Fibroblast of lung (primary cell): ENCODE results near the gene HOXA7.

Experiments
- CTCF ChIP-seq, 2 donors: IDR thresholded peaks in 1 of 2; conservative IDR thresholded peaks in 1 of 2; 1 replicate in 1 of 2; 2 replicates in 1 of 2; pipeline ENCODE4 v1.5.1; 2011 to 2012; ENCODE audit warnings: low read length in 2 of 2, control low read depth in 1 of 2, inconsistent platforms in 1 of 2, low read depth in 1 of 2, mild to moderate bottlenecking in 1 of 2
- EZH2 ChIP-seq: IDR thresholded peaks from 2 replicates; pipeline ENCODE4 v1.5.1; 2012; ENCODE audit warnings: low read length, control low read depth, mild to moderate bottlenecking; ENCODE audit errors: missing control alignments

DNA sequence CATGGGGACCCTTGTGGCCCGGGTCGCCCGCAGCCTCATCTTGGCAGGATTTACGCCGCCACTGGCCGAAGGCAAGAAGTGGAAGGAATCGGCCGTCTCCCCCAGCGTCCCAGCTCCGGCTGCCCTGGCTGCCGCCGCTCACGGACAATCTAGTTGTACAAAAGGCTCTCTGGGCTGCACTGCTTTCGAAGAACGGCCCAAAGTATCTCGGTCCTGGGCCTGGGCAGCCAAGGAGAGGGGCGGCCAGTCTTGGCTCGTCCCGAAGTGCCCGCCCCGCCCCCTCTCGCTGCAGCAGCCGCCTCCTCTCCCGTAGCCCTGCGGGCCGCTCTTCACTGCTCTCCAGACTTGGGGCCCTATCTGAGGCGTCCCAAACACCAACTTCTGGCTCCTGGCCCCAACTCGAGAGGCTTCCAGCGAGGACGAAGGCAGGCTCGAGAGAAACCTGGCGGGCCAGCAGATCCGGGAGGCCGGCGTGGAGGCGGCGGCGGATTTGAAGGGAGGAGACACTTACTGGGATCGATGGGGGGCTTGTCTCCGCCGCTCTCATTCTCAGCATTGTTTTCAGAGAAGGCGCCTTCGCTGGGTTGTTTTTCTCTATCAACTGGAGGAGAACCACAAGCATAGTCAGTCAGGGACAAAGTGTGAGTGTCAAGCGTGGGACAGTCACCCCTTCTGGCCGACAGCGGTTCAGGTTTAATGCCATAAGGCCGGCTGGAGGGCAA lies 8.1 kb upstream of the HOXA7 start:
- TF ChIP-seq EZH2 (no peak), CTCF (conservative IDR thresholded peaks at IDR 0.05 in 1 of 2, IDR thresholded peaks at IDR 0.05 in 1 of 2; ENCODE audit: low read depth in 1 of 2, low read length in 2 of 2) (no peak)
